ENCODE data around the gene CYP26C1.

CYP26C1 gene

DNA sequence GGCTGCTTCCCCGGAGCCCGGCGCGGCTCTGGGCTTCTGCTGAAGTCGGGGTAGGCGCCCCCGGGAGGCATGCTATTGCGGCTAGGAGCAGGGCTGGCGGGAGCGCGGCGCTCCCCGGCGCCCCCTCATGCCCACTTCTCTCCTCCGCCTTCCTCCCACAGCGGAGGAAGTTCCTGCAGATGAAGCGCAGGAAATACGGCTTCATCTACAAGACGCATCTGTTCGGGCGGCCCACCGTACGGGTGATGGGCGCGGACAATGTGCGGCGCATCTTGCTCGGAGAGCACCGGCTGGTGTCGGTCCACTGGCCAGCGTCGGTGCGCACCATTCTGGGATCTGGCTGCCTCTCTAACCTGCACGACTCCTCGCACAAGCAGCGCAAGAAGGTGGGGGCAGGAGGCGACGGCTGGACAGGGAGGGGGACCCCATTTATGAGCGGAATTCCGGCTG is 13.6 kb downstream of the CYP26C1 start:
- H3K4me3 ChIP-seq (ENCODE audit: low read length), result peak overlapping the region; percentile 47
- DNase-seq (ENCODE audit: low read depth), result no peak
- TF ChIP-seq, protein P1, sequence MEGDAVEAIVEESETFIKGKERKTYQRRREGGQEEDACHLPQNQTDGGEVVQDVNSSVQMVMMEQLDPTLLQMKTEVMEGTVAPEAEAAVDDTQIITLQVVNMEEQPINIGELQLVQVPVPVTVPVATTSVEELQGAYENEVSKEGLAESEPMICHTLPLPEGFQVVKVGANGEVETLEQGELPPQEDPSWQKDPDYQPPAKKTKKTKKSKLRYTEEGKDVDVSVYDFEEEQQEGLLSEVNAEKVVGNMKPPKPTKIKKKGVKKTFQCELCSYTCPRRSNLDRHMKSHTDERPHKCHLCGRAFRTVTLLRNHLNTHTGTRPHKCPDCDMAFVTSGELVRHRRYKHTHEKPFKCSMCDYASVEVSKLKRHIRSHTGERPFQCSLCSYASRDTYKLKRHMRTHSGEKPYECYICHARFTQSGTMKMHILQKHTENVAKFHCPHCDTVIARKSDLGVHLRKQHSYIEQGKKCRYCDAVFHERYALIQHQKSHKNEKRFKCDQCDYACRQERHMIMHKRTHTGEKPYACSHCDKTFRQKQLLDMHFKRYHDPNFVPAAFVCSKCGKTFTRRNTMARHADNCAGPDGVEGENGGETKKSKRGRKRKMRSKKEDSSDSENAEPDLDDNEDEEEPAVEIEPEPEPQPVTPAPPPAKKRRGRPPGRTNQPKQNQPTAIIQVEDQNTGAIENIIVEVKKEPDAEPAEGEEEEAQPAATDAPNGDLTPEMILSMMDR (conservative IDR thresholded peaks at IDR 0.05; ENCODE audit: low read depth, low read length), result peak; percentile 31

DNA sequence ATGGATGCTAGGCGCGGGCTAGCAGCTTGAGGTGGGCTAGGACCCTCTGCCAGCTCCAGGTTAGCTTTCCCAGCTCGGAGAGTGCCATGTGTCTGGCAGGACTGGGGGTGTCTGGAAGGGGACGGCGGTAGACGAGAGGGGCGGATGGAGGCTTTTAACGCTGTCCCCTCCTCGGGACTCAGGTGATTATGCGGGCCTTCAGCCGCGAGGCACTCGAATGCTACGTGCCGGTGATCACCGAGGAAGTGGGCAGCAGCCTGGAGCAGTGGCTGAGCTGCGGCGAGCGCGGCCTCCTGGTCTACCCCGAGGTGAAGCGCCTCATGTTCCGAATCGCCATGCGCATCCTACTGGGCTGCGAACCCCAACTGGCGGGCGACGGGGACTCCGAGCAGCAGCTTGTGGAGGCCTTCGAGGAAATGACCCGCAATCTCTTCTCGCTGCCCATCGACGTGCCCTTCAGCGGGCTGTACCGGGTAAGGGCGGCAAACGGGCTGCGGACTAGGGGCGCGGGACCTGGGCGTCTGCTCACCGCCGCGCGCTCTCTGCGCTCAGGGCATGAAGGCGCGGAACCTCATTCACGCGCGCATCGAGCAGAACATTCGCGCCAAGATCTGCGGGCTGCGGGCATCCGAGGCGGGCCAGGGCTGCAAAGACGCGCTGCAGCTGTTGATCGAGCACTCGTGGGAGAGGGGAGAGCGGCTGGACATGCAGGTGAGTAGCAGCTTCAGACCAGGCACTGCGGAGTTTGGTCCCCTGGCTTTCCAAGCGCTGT is 14.2 kb downstream of the CYP26C1 start:
- TF ChIP-seq, protein P1 (conservative IDR thresholded peaks at IDR 0.05; ENCODE audit: low read depth, low read length), result no peak
- peak overlapping the region; percentile 47 for H3K4me3 ChIP-seq (ENCODE audit: low read length)
- DNase-seq (ENCODE audit: low read depth), result no peak

DNA sequence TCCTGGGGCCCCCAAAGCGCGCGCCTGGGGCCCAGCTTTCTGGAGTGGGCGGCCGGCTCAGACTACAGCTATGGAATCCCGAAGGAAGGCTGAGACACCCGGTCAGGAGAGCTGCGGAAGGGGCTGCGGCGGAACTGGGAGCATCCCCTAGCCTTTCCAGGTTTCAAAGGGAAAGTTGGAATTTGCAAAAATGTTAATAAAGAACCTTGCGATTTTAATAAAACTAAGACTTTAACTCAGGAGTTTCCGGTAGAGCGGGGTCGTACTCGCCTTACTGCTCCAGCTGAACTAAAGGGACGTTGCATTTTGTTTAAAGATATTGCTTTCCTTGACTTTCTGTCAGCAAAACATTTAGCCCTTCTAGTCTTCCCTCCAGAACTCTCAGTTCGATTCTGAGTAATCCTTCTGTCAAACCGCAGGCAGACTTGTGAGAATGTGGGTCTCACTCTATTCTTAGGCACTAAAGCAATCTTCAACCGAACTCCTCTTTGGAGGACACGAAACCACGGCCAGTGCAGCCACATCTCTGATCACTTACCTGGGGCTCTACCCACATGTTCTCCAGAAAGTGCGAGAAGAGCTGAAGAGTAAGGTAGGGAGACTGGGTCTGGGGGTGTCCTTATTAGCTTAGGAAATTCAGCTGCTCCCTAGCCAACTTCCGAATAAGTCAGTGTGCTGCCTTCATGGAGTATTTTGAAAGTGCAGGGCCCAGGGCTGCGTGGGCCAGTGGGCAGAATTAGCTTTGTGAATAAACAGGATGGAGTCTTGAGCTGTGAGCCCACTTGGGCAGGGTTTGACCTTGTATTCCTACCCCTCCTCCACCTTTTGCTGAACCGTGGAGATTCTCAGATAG is 15.0 kb downstream of the CYP26C1 start:
- TF ChIP-seq, protein P1 (conservative IDR thresholded peaks at IDR 0.05; ENCODE audit: low read depth, low read length), result no peak
- H3K4me3 ChIP-seq (ENCODE audit: low read length), result peak overlapping the region; percentile 47
- DNase-seq (ENCODE audit: low read depth), result no peak

DNA sequence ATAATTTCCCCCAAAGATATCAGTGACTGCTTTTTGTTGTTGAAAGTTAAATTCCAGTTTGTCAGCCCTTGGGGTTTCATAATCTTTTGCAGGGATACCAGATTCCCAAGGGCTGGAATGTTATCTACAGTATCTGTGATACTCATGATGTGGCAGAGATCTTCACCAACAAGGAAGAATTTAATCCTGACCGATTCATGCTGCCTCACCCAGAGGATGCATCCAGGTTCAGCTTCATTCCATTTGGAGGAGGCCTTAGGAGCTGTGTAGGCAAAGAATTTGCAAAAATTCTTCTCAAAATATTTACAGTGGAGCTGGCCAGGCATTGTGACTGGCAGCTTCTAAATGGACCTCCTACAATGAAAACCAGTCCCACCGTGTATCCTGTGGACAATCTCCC is 16.3 kb downstream of the CYP26C1 start:
- no peak for DNase-seq (ENCODE audit: low read depth)
- TF ChIP-seq, protein P1 (conservative IDR thresholded peaks at IDR 0.05; ENCODE audit: low read depth, low read length), result no peak
- H3K4me3 ChIP-seq (ENCODE audit: low read length), result no peak overlapping the region

DNA sequence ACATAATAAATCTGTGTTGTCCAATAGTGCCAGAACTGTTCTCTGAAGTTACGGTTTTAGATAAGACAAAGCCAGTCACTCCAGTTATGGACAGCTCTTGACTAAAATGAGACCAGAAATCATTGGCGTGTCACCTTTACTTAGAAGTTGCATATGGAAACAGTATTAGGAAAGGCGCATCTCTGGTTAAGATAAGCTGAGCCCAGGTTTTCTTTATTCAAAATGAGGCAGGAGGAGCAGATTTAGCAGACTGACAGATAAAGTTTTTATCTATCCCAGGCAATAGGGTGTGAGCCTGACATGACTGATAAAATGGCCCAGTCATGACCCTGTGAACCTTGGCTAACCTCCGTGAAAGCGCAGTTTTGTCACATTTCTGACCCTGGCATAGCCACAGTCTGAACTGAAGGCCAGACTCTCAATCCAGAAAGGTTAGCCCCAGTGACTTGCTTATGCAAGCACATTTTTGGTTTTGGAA is 17.3 kb downstream of the CYP26C1 start:
- TF ChIP-seq, protein P1 (conservative IDR thresholded peaks at IDR 0.05; ENCODE audit: low read depth, low read length), result no peak
- no peak for DNase-seq (ENCODE audit: low read depth)
- no peak overlapping the region for H3K4me3 ChIP-seq (ENCODE audit: low read length)

DNA sequence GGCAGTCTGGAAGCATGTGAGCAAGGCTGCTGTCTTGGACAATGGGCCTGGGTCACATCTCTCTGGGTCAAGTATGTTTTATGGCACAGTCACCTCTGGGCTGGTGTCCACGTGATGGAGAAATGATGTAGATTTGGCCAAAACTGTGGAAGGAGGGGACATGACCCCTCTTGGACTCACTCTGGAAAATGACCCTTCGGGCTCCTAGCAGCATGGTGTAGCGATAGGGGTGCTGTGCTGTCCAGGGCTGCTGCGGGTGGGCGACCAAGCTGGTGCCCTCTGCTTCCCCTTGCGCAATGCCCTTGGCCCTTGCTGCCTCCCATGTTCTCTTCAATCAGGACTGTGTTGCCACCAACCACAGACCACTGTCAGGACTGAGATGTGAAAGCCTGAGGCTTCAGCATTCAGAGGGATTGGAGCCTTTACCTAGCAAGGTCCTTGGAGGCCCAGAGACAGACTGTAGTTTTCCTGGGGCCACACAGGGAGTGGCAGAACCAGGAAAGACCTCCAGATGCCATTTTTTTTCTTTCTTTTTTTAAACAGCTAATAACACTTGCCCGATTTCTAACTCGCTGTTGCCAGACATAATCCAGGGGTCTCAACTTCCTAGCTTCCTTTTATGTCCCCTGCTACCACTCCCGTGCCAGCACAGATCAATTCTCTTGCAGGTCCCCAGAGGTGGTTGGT is 19.2 kb downstream of the CYP26C1 start:
- DNase-seq (ENCODE audit: low read depth), result no peak
- TF ChIP-seq, protein P1 (conservative IDR thresholded peaks at IDR 0.05; ENCODE audit: low read depth, low read length), result no peak
- peak overlapping the region; percentile 12 for H3K4me3 ChIP-seq (ENCODE audit: low read length)

Measured in retinal pigment epithelial cell (primary cell).